GM13977 (cell line): ENCODE results near the gene PARP1.

ENCODE experiments used
- DNase-seq: peaks from one replicate; pipeline ENCODE4 v3.0.0; 2012; ENCODE audit warnings: low spot score
- CTCF ChIP-seq: IDR thresholded peaks from 2 replicates; pipeline ENCODE4 v1.5.1; 2012; ENCODE audit warnings: mild to moderate bottlenecking, control low read depth; ENCODE audit not compliant: insufficient read depth; ENCODE audit errors: extremely low read depth, missing control alignments
- in situ Hi-C: fragments of 300-500 bp; cut with MboI; formaldehyde crosslinking; loops from one replicate; pipeline ENCODE4 v1.12.0; 2022; ENCODE audit warnings: low sequenced_read_pairs, low pct_unique_long_range_greater_than_20kb, mixed read lengths, inconsistent platforms; ENCODE audit not compliant: unreplicated experiment

PARP1 gene

GRCh38 chr1:226335661-226336060 is 72.2 kb downstream of the PARP1 start:
- TF ChIP-seq CTCF: no peak
- no peak for DNase-seq
- in situ Hi-C loops: loop anchor here (10.0 kb wide), 1 partner anchor 201 kb away; no protein-coding TSS in a partner anchor

- no peak for TF ChIP-seq CTCF
- DNase-seq: no peak
- in situ Hi-C loops: loop anchor here (10.0 kb wide), 1 partner anchor 198 kb away; no protein-coding TSS in a partner anchor
These were observed 74.9 kb downstream of the PARP1 start for GRCh38 chr1:226332947-226333346.

GRCh38 chr1:226329237-226329636 is 78.7 kb downstream of the PARP1 start:
- TF ChIP-seq CTCF: no peak
- DNase-seq: no peak
- in situ Hi-C loops: no loop called here

- no peak for TF ChIP-seq CTCF
- no peak for DNase-seq
These were observed 80.1 kb downstream of the PARP1 start for GRCh38 chr1:226327761-226328162.

GRCh38 chr1:226325178-226325577 is 82.7 kb downstream of the PARP1 start:
- DNase-seq: no peak
- in situ Hi-C loops: no loop called here
- TF ChIP-seq CTCF: no peak

More at GRCh38 chr1:226327761-226328162, 80.1 kb downstream of the PARP1 start:
- in situ Hi-C loops: no loop called here

- DNase-seq: no peak
- TF ChIP-seq CTCF: no peak
- in situ Hi-C loops: no loop called here
These were observed 83.4 kb downstream of the PARP1 start for GRCh38 chr1:226324479-226324878.

- in situ Hi-C loops: no loop called here
- no peak for TF ChIP-seq CTCF
- DNase-seq: no peak
These were observed 84.9 kb downstream of the PARP1 start for GRCh38 chr1:226322986-226323385.
